T-cell (primary cell): ENCODE results near the gene NFKBIB. TPM values are rescaled to one million over a fixed set of nuclear protein-coding genes. Genes with fewer than 3 reads are reported as not detected.

Experiments
- ATAC-seq, 4 experiments: fragments of 200-7000 bp in 3 of 4; fragments of 150-1000 bp in 1 of 4; cut with Tn5 transposase; replicated peaks in 1 of 4; 1 replicate in 3 of 4; 2 replicates in 1 of 4; pipeline ENCODE4 v1.10.0; 2021; ENCODE audit warnings: moderate library complexity in 3 of 4, mild to moderate bottlenecking in 2 of 4, moderate number of reproducible peaks in 1 of 4
- CTCF ChIA-PET, 2 donors: fragments of 300-600 bp; sonication (Branson Sonifier 250); formaldehyde crosslinking; loops; one replicate each; lab custom pipeline; 2022; ENCODE audit warnings: antibody characterized with exemption in 2 of 2; lab: Charles Lee
- POLR2A ChIA-PET, 2 donors: fragments of 300-600 bp; sonication (Branson Sonifier 250); formaldehyde crosslinking; loops; one replicate each; lab custom pipeline; 2022; ENCODE audit warnings: antibody characterized with exemption in 2 of 2; lab: Charles Lee
- DNase-seq, 35 experiments: peaks; one replicate each; pipeline versions ENCODE4 v3.0.0 to v3.0.0-alpha.2; 2013 to 2023
- H3K27ac ChIP-seq: one replicate; pipeline ENCODE4 v1.5.1; 2013; ENCODE audit warnings: low read length
- H3K27me3 ChIP-seq, 2 experiments: replicated peaks in 1 of 2; 1 replicate in 1 of 2; 2 replicates in 1 of 2; pipeline versions ENCODE4 v1.6.1 to v1.7.0; 2013; ENCODE audit warnings: low read length in 1 of 2, mixed read lengths in 1 of 2; ENCODE audit not compliant: control insufficient read depth in 2 of 2, insufficient read depth in 2 of 2; ENCODE audit errors: extremely low read depth in 1 of 2
- H3K36me3 ChIP-seq, 2 donors: 1 replicate in 1 of 2; 2 replicates in 1 of 2; pipeline versions ENCODE4 v1.6.1 to v1.7.0; 2013; ENCODE audit warnings: low read length in 1 of 2; ENCODE audit not compliant: control insufficient read depth in 2 of 2, insufficient read depth in 1 of 2; ENCODE audit errors: extremely low read depth in 1 of 2
- H3K4me1 ChIP-seq, 2 experiments: 1 replicate in 1 of 2; 2 replicates in 1 of 2; pipeline versions ENCODE4 v1.6.1 to v1.7.0; 2013; ENCODE audit warnings: low read length in 2 of 2, mixed read lengths in 1 of 2; ENCODE audit not compliant: insufficient read depth in 2 of 2, control insufficient read depth in 1 of 2; ENCODE audit errors: extremely low read depth in 1 of 2
- H3K4me3 ChIP-seq, 2 donors: 1 replicate in 1 of 2; 2 replicates in 1 of 2; pipeline versions ENCODE4 v1.5.1 to v1.7.0; 2013; ENCODE audit warnings: mild to moderate bottlenecking in 2 of 2, low read length in 1 of 2, moderate library complexity in 1 of 2; ENCODE audit not compliant: control insufficient read depth in 1 of 2; ENCODE audit errors: extremely low read depth in 1 of 2
- H3K9me3 ChIP-seq: 2 replicates; pipeline ENCODE4 v1.7.0; 2013
- H3K27ac Mint-ChIP-seq, 2 donors: one replicate each; pipeline ENCODE4 v1.8.0; 2020 to 2021; ENCODE audit warnings: mild to moderate bottlenecking in 2 of 2, mixed read lengths in 2 of 2
- H3K27me3 Mint-ChIP-seq, 2 donors: one replicate each; pipeline ENCODE4 v1.8.0; 2021 to 2022; ENCODE audit warnings: mixed read lengths in 2 of 2
- H3K36me3 Mint-ChIP-seq: one replicate; pipeline ENCODE4 v1.8.0; 2021; ENCODE audit warnings: mixed read lengths
- H3K4me1 Mint-ChIP-seq, 3 donors: one replicate each; pipeline ENCODE4 v1.8.0; 2020 to 2022; ENCODE audit warnings: mixed read lengths in 3 of 3, mild to moderate bottlenecking in 1 of 3
- H3K4me3 Mint-ChIP-seq, 3 donors: one replicate each; pipeline ENCODE4 v1.8.0; 2020 to 2022; ENCODE audit warnings: mild to moderate bottlenecking in 3 of 3, mixed read lengths in 3 of 3, moderate library complexity in 3 of 3
- H3K9me3 Mint-ChIP-seq, 3 donors: one replicate each; pipeline ENCODE4 v1.8.0; 2020 to 2022; ENCODE audit warnings: mixed read lengths in 3 of 3
- WGBS: methylation state at CpG from one replicate; pipeline ENCODE4 v1.1.5; 2013; ENCODE audit warnings: missing lambda C conversion rate; ENCODE audit not compliant: insufficient coverage; 5-methylcytosine and 5-hydroxymethylcytosine counted together
- total RNA-seq, 35 experiments: library from RNA in 6 of 35; stranded (reverse) in 6 of 35; fragments of 120-200 nt in 1 of 35; gene quantifications; one replicate each; pipeline versions ENCODE4 v1.2.1 to v1.2.4 and lab custom pipeline; 2013 to 2026

Gene NFKBIB
- total RNA-seq, 5 donors from 2014 or later (not counting 1 experiment from before 2014, with no cell fraction given): 31.9 to 36.8 (median 33.9) TPM

- Histone ChIP-seq H3K27ac (no peak overlapping the region), H3K36me3 (peaks cover 5 to 15% of the 10 kb centered on the region in 2 donors), H3K27me3 (peaks cover 0 to 15% of the 10 kb centered on the region in 2 experiments), H3K4me3 (no peak overlapping the region), H3K4me1 (peaks cover 0 to 11% of the 10 kb centered on the region in 2 experiments), H3K9me3 (no peaks in the 10 kb centered on the region)
- Mint-ChIP-seq H3K36me3 (peaks cover 19% of the 10 kb centered on the region), H3K4me1 (peaks cover 7 to 20% (median 11%) of the 10 kb centered on the region in 3 donors), H3K27ac (no peak overlapping the region), H3K27me3 (no peaks in the 10 kb centered on the region), H3K4me3 (no peak overlapping the region), H3K9me3 (no peaks in the 10 kb centered on the region)
- WGBS: 83% methylated on average over 7 of the region's 16 CpGs
- ATAC-seq (no peak), DNase-seq (no peak)
- CTCF ChIA-PET: no interaction called here
- POLR2A ChIA-PET: interaction anchor here in 1 of 2 donors (0.6 kb wide), 1 partner anchor 351 kb away, joined by 8 read pairs; no protein-coding TSS in a partner anchor
These were observed 11.7 kb downstream of the NFKBIB start for GRCh38 chr19:38911388-38912001.

GRCh38 chr19:38912600-38913514, 13.1 kb downstream of the NFKBIB start:
- no peak overlapping the region for H3K27ac Mint-ChIP-seq
- WGBS: 73% methylated on average over 6 of the region's 12 CpGs
- Histone ChIP-seq H3K27ac (no peak overlapping the region), H3K9me3 (no peaks in the 10 kb centered on the region), H3K4me1 (peaks cover 0 to 11% of the 10 kb centered on the region in 2 experiments), H3K27me3 (peaks cover 0 to 15% of the 10 kb centered on the region in 2 experiments), H3K4me3 (no peak overlapping the region), H3K36me3 (peaks cover 2 to 5% of the 10 kb centered on the region in 2 donors)
- ChIA-PET POLR2A (no interaction called here), CTCF (no interaction called here)
- ATAC-seq (no peak), DNase-seq (no peak)
- H3K4me3 Mint-ChIP-seq: no peak overlapping the region
- H3K4me1 Mint-ChIP-seq: peaks cover 7 to 15% (median 11%) of the 10 kb centered on the region in 3 donors
- H3K27me3 Mint-ChIP-seq: no peaks in the 10 kb centered on the region
- H3K9me3 Mint-ChIP-seq: no peaks in the 10 kb centered on the region
- H3K36me3 Mint-ChIP-seq: peaks cover 7% of the 10 kb centered on the region

- ChIA-PET POLR2A (no interaction called here), CTCF (interaction anchor here (0.6 to 1.3 kb wide), 3 partner anchors 16 to 520 kb away, joined by 5 to 8 read pairs (median 5); partner anchors contain the start of genes MRPS12 (in 1 of the 2) and SARS2 (in 1 of the 2))
- DNase-seq (no peak), ATAC-seq (no peak)
- Histone ChIP-seq H3K4me3 (no peak overlapping the region), H3K27ac (no peak overlapping the region), H3K27me3 (peaks cover 0 to 15% of the 10 kb centered on the region in 2 experiments), H3K36me3 (peaks cover 0 to 5% of the 10 kb centered on the region in 2 donors), H3K9me3 (no peaks in the 10 kb centered on the region), H3K4me1 (peaks cover 0 to 5% of the 10 kb centered on the region in 2 experiments)
- Mint-ChIP-seq H3K4me1 (peaks cover 2 to 6% (median 4%) of the 10 kb centered on the region in 3 donors), H3K27ac (no peak overlapping the region), H3K36me3 (peaks cover 2% of the 10 kb centered on the region), H3K9me3 (no peaks in the 10 kb centered on the region), H3K4me3 (no peak overlapping the region), H3K27me3 (no peaks in the 10 kb centered on the region)
- 90% methylated on average over 4 of the region's 8 CpGs for WGBS
These were observed 14.2 kb downstream of the NFKBIB start for GRCh38 chr19:38913958-38914357.

- POLR2A ChIA-PET: no interaction called here
- H3K36me3 ChIP-seq: peaks cover 0 to 5% of the 10 kb centered on the region in 2 donors
- ATAC-seq: no peak
- DNase-seq: no peak
- Mint-ChIP-seq H3K27ac (no peak overlapping the region), H3K4me1 (peaks cover 0 to 2% (median 0%) of the 10 kb centered on the region in 3 donors), H3K27me3 (no peaks in the 10 kb centered on the region), H3K36me3 (no peaks in the 10 kb centered on the region), H3K9me3 (no peaks in the 10 kb centered on the region), H3K4me3 (no peak overlapping the region)
- WGBS: 96% methylated on average over 40 of the region's 44 CpGs
- no peaks in the 10 kb centered on the region for H3K9me3 ChIP-seq
- H3K4me3 ChIP-seq: no peak overlapping the region
- peaks cover 0 to 13% of the 10 kb centered on the region in 2 experiments for H3K27me3 ChIP-seq
- CTCF ChIA-PET: no interaction called here
- no peaks in the 10 kb centered on the region for H3K4me1 ChIP-seq
- H3K27ac ChIP-seq: no peak overlapping the region
These were observed 15.9 kb downstream of the NFKBIB start for GRCh38 chr19:38915329-38916321.

- ATAC-seq: no peak
- POLR2A ChIA-PET: interaction anchor here (0.7 to 0.8 kb wide), 2 partner anchors 18 to 358 kb away, joined by 4 read pairs; partner anchors contain the start of gene NFKBIB (in 1 of the 2)
These were observed 17.7 kb downstream of the NFKBIB start for GRCh38 chr19:38917516-38917915.

More at GRCh38 chr19:38917516-38917915, 17.7 kb downstream of the NFKBIB start:
- no peaks in the 10 kb centered on the region for H3K9me3 ChIP-seq
- Mint-ChIP-seq H3K4me3 (no peak overlapping the region), H3K27me3 (no peaks in the 10 kb centered on the region), H3K27ac (no peak overlapping the region), H3K36me3 (peaks cover 9% of the 10 kb centered on the region), H3K9me3 (no peaks in the 10 kb centered on the region), H3K4me1 (peaks cover 0 to 2% (median 0%) of the 10 kb centered on the region in 3 donors)
- H3K4me3 ChIP-seq: no peak overlapping the region
- peaks cover 9 to 15% of the 10 kb centered on the region in 2 donors for H3K36me3 ChIP-seq
- no peak for DNase-seq
- 89% methylated on average over 5 of the region's 9 CpGs for WGBS
- H3K27me3 ChIP-seq: peaks cover 0 to under 1% of the 10 kb centered on the region in 2 experiments
- H3K27ac ChIP-seq: no peak overlapping the region
- H3K4me1 ChIP-seq: no peaks in the 10 kb centered on the region
- CTCF ChIA-PET: no interaction called here
